Nephron progenitor cell (in vitro differentiated cells): ENCODE measurements around the gene ZNF516.

Experiments used
- DNase-seq: peaks from one replicate; pipeline ENCODE4 v3.0.0; 2021
- H3K27ac Mint-ChIP-seq: 2 replicates; pipeline ENCODE4 v1.8.0; 2021; ENCODE audit warnings: mild to moderate bottlenecking, moderate library complexity, mixed read lengths
- H3K27me3 Mint-ChIP-seq: 2 replicates; pipeline ENCODE4 v1.8.0; 2021; ENCODE audit warnings: mild to moderate bottlenecking, low read depth, mixed read lengths; ENCODE audit not compliant: poor library complexity
- H3K36me3 Mint-ChIP-seq: 2 replicates; pipeline ENCODE4 v1.8.0; 2021; ENCODE audit warnings: low read depth, mixed read lengths
- H3K4me1 Mint-ChIP-seq: 2 replicates; pipeline ENCODE4 v1.8.0; 2021; ENCODE audit warnings: mixed read lengths
- H3K4me3 Mint-ChIP-seq: 2 replicates; pipeline ENCODE4 v1.8.0; 2021; ENCODE audit warnings: mild to moderate bottlenecking, moderate library complexity, mixed read lengths
- H3K9me3 Mint-ChIP-seq: 2 replicates; pipeline ENCODE4 v1.8.0; 2021; ENCODE audit warnings: mild to moderate bottlenecking, moderate library complexity, mixed read lengths
- CTCF ChIP-seq: fragments of 200-600 bp; sonication (generic); IDR thresholded peaks from 2 replicates; pipeline ENCODE4 v1.5.0; 2021; ENCODE audit warnings: antibody characterized with exemption

ZNF516 gene

GRCh38 chr18:76364282-76365259, 130.5 kb downstream of the ZNF516 start:
- H3K4me3 Mint-ChIP-seq: no peak overlapping the region
- H3K36me3 Mint-ChIP-seq: peaks cover 91% of the 10 kb centered on the region
- no peak for DNase-seq
- no peak for TF ChIP-seq CTCF
- no peaks in the 10 kb centered on the region for H3K9me3 Mint-ChIP-seq
- peaks cover 3% of the 10 kb centered on the region for H3K27me3 Mint-ChIP-seq
- H3K27ac Mint-ChIP-seq: no peak overlapping the region
- H3K4me1 Mint-ChIP-seq: peaks cover 43% of the 10 kb centered on the region

- Mint-ChIP-seq H3K27ac (peak overlapping the region; percentile 68), H3K9me3 (no peaks in the 10 kb centered on the region), H3K4me1 (peaks cover 46% of the 10 kb centered on the region), H3K27me3 (peaks cover 3% of the 10 kb centered on the region), H3K36me3 (peaks cover 91% of the 10 kb centered on the region), H3K4me3 (no peak overlapping the region)
- DNase-seq: no peak
- TF ChIP-seq CTCF: no peak
Measured at GRCh38 chr18:76363436-76364120, 131.5 kb downstream of the ZNF516 start.

GRCh38 chr18:76362676-76363075, 132.4 kb downstream of the ZNF516 start:
- peaks cover 92% of the 10 kb centered on the region for H3K36me3 Mint-ChIP-seq
- no peaks in the 10 kb centered on the region for H3K9me3 Mint-ChIP-seq
- TF ChIP-seq CTCF: no peak
- peaks cover 3% of the 10 kb centered on the region for H3K27me3 Mint-ChIP-seq
- H3K27ac Mint-ChIP-seq: peak overlapping the region; percentile 68
- no peak for DNase-seq
- H3K4me1 Mint-ChIP-seq: peaks cover 46% of the 10 kb centered on the region
- no peak overlapping the region for H3K4me3 Mint-ChIP-seq

GRCh38 chr18:76361219-76361618, 133.8 kb downstream of the ZNF516 start:
- Mint-ChIP-seq H3K4me3 (no peak overlapping the region), H3K4me1 (peaks cover 38% of the 10 kb centered on the region), H3K27ac (peak overlapping the region; percentile 60), H3K9me3 (no peaks in the 10 kb centered on the region), H3K36me3 (peaks cover 92% of the 10 kb centered on the region), H3K27me3 (peaks cover 3% of the 10 kb centered on the region)
- no peak for DNase-seq
- TF ChIP-seq CTCF: no peak

- Mint-ChIP-seq H3K36me3 (peaks cover 95% of the 10 kb centered on the region), H3K9me3 (peaks cover 7% of the 10 kb centered on the region), H3K4me1 (peaks cover 34% of the 10 kb centered on the region), H3K27ac (peak overlapping the region; percentile 81), H3K27me3 (peaks cover 3% of the 10 kb centered on the region), H3K4me3 (no peak overlapping the region)
- no peak for TF ChIP-seq CTCF
- DNase-seq: no peak
Measured at GRCh38 chr18:76359909-76360308, 135.1 kb downstream of the ZNF516 start.
